Uterus (tissue), 2 donors: Measurements from ENCODE around the gene SMAD6.

Experiments
- CTCF ChIP-seq, 4 experiments: fragments of 200-600 bp in 2 of 4; fragments of 450-650 bp in 2 of 4; sonication (generic) in 2 of 4; IDR thresholded peaks; one replicate each; pipeline ENCODE4 v1.5.1; 2016 to 2019; ENCODE audit warnings: antibody characterized with exemption in 4 of 4, mild to moderate bottlenecking in 2 of 4, moderate library complexity in 1 of 4
- POLR2A ChIP-seq, 2 donors: fragments of 450-650 bp; IDR thresholded peaks; one replicate each; pipeline ENCODE4 v1.6.1; 2016; ENCODE audit warnings: antibody characterized with exemption in 2 of 2, mild to moderate bottlenecking in 1 of 2, moderate library complexity in 1 of 2

GRCh38 chr15:66721501-66721937 is 19.5 kb downstream of the SMAD6 start:
- TF ChIP-seq CTCF (IDR thresholded peaks at IDR 0.05) (no peak), POLR2A (IDR thresholded peaks at IDR 0.05) (no peak)
